GM21390 (cell line): Measurements from ENCODE around the gene PMM1.
A peak's percentile ranks its signal among the peaks of the same experiment; 100 is the strongest.
"Not testable (repeated sequence)": the region's sequence is repeated elsewhere in the genome, so short reads cannot be mapped to it uniquely, and the experiment has no call there.

Source experiments
- ATAC-seq: cut with Tn5 transposase; IDR thresholded peaks from one replicate; pipeline ENCODE4 v1.9.1; 2021; ENCODE audit not compliant: unreplicated experiment

Gene PMM1

DNA sequence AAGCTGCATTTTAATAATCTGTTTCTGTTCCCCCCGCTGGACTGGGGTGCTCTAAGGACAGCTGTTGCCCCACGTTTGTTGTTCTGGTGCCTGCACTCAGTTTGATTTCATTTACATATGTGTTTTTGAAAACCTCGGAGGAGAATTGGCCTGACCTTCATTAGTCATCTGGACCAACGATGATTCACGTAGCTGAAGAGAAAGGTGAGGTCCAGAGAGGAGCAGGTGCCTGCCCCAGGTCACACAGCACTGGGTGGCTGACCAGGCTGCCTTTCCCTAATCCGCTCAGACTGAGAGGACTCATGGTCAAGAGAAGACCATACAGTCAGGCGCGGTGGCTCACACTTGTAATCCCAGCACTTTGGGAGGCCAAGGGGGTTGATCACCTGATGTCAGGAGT, 25.1 kb downstream of the PMM1 start:
- no peak for ATAC-seq

GRCh38 chr22:41563051-41563711, 26.5 kb downstream of the PMM1 start:
- no peak for ATAC-seq

GRCh38 chr22:41562461-41562860, 27.2 kb downstream of the PMM1 start:
- ATAC-seq = no peak

- ATAC-seq = no peak
Observed at GRCh38 chr22:41561788-41562187, 27.9 kb downstream of the PMM1 start.

DNA sequence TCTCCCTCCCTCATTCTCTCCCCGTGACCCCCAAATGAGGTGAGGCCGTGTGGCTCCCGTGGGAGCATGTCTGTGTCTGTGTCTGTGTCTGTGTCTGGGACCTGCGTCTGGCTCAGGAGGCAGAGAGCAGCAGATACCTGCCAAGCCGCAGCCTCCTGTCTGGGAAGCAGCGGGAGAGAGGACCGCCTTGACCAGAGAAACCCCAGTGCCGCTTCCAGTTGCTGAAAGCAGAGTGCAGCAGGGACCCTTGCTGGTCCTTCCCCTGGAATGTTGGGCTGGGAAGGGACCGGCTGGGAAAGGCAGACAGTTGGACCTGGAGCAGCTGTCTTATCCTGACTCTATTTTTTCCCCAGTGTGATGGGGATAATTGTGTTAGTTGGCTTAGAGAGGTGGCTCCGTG, 28.3 kb downstream of the PMM1 start:
- no peak for ATAC-seq

- ATAC-seq = no peak
Observed at GRCh38 chr22:41560095-41560471, 29.6 kb downstream of the PMM1 start.

DNA sequence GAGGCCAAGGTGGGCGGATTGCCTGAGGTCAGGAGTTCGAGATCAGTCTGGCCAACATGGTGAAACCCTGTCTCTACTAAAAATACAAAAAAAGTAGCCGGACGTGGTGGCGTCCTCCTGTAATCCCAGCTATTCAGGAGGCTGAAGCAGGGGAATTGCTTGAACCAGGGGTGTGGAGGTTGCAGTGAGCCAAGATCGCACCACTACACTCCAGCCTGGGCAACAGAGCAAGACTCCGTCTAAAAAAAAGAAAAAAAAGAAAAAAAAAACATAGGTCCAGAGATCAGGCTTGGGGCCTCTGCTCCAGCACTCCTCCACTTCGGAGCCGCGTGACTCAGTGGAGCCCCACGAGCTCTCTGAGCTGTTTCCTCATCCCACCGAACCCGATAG, 31.4 kb downstream of the PMM1 start:
- not testable (repeated sequence) for ATAC-seq

GRCh38 chr22:41557401-41558240, 32.0 kb downstream of the PMM1 start:
- ATAC-seq = no peak

- ATAC-seq = no peak
Observed at GRCh38 chr22:41556561-41556960, 33.1 kb downstream of the PMM1 start.

GRCh38 chr22:41555325-41555982, 34.2 kb downstream of the PMM1 start:
- ATAC-seq = no peak

GRCh38 chr22:41551877-41552582, 37.6 kb downstream of the PMM1 start:
- no peak for ATAC-seq

GRCh38 chr22:41550952-41551491, 38.6 kb downstream of the PMM1 start:
- no peak for ATAC-seq

- ATAC-seq = no peak
Observed at GRCh38 chr22:41548830-41549211, 40.8 kb downstream of the PMM1 start.

GRCh38 chr22:41544671-41545476, 44.8 kb downstream of the PMM1 start:
- ATAC-seq = peak; percentile 5

GRCh38 chr22:41543854-41544670, 45.6 kb downstream of the PMM1 start, which contains the start of gene POLR3H:
Gene POLR3H, minus strand, starts transcription at chr22:41544470. Its CDS starts 369 bp downstream, at chr22:41544101.
- peak; percentile 88 for ATAC-seq

- no peak for ATAC-seq
Observed at GRCh38 chr22:41542224-41542623, 47.4 kb downstream of the PMM1 start.

- ATAC-seq = no peak
Observed at GRCh38 chr22:41541484-41541883, 48.2 kb downstream of the PMM1 start.

GRCh38 chr22:41540365-41540764, 49.3 kb downstream of the PMM1 start:
- ATAC-seq = no peak

DNA sequence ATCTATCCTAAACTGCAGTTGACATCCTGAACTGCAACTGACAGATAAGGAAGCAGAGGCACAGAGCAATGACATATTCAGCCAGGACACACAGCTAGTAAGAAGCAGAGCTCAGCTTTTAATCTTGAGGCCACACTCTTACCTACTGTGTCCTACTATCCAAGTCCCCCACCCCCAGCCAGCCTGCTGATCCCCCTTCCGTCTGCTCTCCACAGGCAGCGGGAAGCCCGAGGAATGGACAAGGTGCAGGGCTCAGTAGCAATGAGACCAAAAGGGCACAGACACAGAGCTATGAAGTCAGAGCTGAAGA, 49.7 kb downstream of the PMM1 start:
- ATAC-seq = no peak
